GM12874 (cell line): ENCODE data around the gene SLC25A6.

Source experiments
- CTCF ChIP-seq: IDR thresholded peaks from 2 replicates; pipeline ENCODE4 v1.5.1; 2011; ENCODE audit warnings: low read depth, mild to moderate bottlenecking, control low read depth, low read length, moderate library complexity; ENCODE audit not compliant: insufficient read depth

Gene SLC25A6

DNA sequence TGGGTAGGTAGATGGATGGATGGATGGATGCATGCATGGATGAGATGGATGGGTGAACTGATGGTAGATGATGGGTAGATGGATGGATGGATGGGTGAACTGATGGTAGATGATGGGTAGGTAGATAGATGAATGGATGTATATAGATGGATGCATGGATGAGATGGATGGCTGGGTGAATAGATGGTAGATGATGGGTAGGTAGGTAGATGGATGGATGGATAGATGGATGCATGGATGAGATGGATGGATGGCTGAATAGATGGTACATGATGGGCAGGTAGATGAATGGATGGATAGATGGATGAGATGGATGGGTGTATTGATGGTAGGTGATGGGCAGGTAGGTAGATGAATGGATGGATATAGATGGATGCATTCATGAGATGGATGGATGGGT lies 15.1 kb upstream of the SLC25A6 start:
- no peak for TF ChIP-seq CTCF

DNA sequence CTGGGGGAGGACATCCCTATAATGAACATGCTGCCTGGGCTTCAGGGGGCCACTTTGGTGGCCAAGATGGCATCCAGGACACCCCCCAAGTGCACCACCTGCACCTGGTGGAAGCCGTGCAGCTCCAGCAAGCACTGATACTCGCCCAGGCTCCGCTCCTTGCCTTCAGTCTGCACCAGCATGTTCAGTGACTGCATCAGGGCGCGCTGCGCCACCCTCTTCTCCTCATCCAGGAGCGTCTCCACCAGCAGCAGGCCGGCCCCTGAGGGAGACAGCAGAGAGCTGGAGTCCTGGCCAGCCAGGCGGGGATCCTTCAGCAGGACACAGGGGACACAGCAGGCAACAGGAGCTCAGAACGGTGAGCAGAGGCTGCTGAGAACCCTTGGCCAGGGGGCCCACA lies 11.3 kb upstream of the SLC25A6 start:
- TF ChIP-seq CTCF, result no peak

DNA sequence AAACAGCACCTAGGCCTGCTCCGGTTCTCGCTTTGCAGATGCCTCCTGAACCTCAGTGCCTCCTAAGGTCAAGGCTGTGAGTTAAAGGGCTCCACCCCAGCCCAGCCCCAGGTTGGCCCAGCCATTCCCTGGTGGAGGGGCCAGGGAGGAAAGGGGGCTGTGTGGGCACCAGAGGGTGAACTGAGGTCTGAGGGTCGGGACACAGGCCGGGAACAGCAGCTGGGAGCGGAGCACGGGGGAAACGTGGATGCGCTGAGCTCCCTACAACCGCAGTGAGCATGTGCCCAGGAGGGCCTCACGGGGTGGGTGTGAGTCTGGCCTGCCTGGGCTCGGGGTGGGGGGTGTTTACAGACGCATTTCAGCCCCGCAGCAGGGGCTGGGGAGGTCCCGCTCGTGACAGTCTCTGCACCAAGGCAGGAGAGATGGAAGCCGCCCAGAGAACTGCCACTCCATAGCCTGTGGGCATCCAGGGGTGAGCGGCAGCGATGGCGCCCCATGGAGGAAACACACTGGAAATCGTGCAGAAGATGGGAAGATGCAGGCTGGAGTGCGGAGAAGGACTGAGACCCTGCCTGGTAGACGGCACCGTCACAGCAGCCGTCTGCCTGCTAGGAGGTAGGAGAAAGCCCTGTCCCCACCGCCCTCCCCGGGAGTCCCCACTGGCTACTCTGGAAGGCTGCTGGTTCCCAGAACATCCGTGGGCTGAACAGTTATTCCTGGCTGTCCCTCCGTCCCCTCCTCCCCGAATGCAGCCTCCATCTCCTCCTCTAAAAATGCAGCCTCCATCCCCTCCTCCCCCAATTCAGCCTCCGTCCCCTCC lies 9.9 kb upstream of the SLC25A6 start:
- TF ChIP-seq CTCF, result no peak

DNA sequence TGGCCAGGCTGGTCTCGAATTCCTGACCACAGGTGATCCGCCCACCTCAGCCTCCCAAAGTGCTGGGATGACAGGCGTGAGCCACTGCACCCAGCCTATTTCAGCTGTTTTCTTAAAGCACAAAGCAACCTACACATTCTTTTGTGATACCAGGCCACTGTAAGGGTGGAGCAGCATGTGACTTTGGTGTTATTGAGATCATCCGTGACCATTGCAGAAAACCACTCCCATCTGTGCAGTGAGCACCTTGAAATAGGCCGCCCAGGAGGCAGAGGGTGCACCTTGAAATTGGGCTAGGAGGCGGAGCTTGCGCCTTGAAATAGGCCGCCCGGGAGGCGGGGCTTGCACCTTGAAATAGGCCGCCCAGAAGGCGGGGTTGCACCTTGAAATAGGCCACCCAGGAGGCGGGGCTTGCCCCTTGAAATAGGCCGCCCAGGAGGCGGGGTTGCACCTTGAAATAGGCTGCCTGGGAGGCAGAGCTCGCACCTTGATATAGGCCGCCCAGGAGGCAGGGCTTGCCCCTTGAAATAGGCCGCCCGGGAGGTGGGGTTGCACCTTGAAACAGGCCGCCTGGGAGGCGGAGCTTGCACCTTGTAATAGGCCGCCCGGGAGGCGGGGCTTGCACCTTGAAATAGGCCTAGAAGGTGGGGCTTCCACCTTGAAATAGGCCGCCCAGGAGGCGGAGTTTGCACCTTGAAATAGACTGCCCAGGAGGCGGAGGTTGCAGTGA lies 9.0 kb upstream of the SLC25A6 start:
- no peak for TF ChIP-seq CTCF

GRCh38 chrX:1400049-1400448 lies 8.1 kb upstream of the SLC25A6 start:
- TF ChIP-seq CTCF, result no peak

DNA sequence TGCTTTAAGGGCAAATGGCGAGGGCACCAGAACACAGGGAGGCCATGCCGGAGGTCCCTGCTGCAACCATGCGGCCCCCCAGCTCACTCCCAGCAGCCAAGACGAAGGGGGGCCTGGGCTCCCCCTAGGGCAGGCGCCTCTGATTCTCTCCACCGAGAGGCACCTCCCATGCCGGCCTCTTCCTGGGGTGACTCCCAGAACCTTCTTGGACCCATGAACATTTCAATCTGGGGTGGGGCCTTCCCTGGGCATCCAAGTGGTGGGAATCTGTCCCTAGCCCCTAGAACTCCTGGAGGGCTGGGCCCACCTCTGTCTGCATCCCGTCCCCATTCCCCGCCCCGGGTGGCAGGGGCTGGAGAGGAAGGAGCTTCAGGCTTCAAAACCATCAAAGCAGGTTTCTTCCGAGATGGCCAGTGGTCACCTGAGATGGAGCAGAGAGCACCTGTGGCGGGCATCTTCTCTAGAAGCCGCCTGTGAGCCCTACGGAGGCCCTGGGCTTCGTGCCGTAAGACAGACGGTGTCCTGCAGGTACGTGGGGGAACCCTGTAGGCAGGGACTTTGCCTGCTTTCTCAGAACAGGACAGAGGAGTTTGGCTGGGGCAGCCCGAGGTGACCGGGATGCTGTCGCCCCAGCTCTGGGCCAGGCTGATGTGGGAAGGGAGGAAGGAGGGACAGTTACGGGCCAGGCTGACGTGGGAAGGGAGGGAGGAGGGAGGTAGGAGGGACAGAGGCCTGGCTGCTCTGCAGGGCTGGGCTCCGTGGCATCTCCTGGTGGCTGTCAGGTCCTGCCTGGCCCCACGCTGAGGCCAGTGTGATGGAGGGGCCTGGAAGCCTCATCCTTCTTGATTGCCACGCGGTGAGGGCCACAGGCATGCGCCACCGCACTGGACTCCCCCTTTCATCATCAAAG lies 6.8 kb upstream of the SLC25A6 start:
- TF ChIP-seq CTCF, result no peak
